Erythroblast (primary cell): ENCODE results near the gene GFRA4.

Source experiments
- GATA1 ChIP-seq: IDR thresholded peaks from 2 replicates; pipeline ENCODE4 v1.6.1; 2011; ENCODE audit warnings: low read depth, mild to moderate bottlenecking, control low read depth, low read length, moderate library complexity
- POLR2A ChIP-seq: IDR thresholded peaks from 2 replicates; pipeline ENCODE4 v1.6.1; 2011; ENCODE audit warnings: mild to moderate bottlenecking, low read length

DNA sequence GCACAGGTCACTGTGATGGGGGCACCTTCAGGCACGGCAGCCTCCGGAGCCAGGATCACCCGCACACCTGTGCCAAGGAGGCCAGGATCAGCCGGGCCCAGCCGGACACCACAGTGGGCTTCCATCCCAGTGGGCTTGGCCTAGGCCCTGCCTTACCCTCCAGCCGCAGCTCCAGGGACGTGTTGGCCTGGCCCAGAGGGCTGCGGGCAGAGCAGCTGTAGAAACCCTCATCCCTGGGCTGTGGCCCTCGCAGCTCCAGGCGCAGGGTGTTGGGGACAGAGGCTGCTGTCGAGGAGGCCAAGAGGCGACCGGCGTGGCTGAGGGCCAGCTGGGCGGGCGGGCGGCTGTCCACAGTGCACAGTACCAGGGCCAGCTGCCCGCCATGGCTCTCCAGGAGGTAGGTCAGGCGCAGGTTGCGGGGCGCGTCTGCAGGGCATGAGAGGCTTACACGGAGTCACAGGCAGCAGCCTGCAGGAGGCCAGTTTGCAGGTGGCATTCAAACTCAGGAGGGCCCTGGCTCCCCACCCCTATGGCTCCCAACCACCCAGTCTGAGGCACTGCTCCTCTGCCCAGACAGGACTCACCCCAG, 29.6 kb upstream of the GFRA4 start:
- no peak for TF ChIP-seq POLR2A
- TF ChIP-seq GATA1, result no peak
